ENCODE results near the gene ATL2. TPM values are rescaled to one million over a fixed set of nuclear protein-coding genes. Genes with fewer than 3 reads are reported as not detected.

The ATL2 gene
- total and polyA plus RNA-seq, 2 of the 8 experiments (the other 6 are each of a cell fraction or from before 2014, with no cell fraction given), result 38.8 to 84.6 TPM

GRCh38 chr2:38387887-38388286 is 10.8 kb upstream of the ATL2 start:
- no peak overlapping the region for H3K4me3 ChIP-seq (ENCODE audit: extremely low read depth in 1 of 4, insufficient read depth in 2 of 4, low read depth in 3 of 4, low read length in 4 of 4)
- no peak overlapping the region for H3K14ac ChIP-seq (ENCODE audit: insufficient read length)
- peaks cover 0 to 2% of the 10 kb centered on the region in 2 experiments for H4K20me1 ChIP-seq (replicated peaks in 1 of 2; ENCODE audit: control insufficient read depth in 1 of 2, insufficient read depth in 2 of 2, low read length in 2 of 2)
- no peaks in the 10 kb centered on the region for H3K79me2 ChIP-seq (ENCODE audit: control insufficient read depth in 1 of 2, insufficient read depth in 2 of 2, low read length in 2 of 2)
- no peaks in the 10 kb centered on the region; the same call in 1 of the 2 replicates for H3K23me2 ChIP-seq (ENCODE audit: low read depth, low read length)
- no peak overlapping the region for H3K27ac ChIP-seq (ENCODE audit: low read depth, low read length)
- no peak overlapping the region for H3K9ac ChIP-seq (replicated peaks in 1 of 4; ENCODE audit: extremely low read depth in 1 of 4, low read depth in 3 of 4, low read length in 3 of 4)
- no peak overlapping the region for H3K18ac ChIP-seq (ENCODE audit: extremely low read depth, low read length)
- H2BK12ac ChIP-seq (ENCODE audit: low read depth, low read length), result no peak overlapping the region
- no peaks in the 10 kb centered on the region for H3K9me3 ChIP-seq (ENCODE audit: insufficient read depth in 2 of 2, low read depth in 1 of 2, low read length in 1 of 2)
- H4K8ac ChIP-seq (ENCODE audit: extremely low read depth, insufficient read depth, low read length), result no peak overlapping the region
- no peaks in the 10 kb centered on the region for H3K36me3 ChIP-seq (ENCODE audit: control insufficient read depth in 2 of 4, insufficient read depth in 4 of 4, low read length in 3 of 4)
- no peak overlapping the region for H2AFZ ChIP-seq (ENCODE audit: low read length)
- FAIRE-seq, result no peak
- CTCF ChIA-PET (ENCODE audit: partially characterized antibody), result no interaction called here
- POLR2A ChIA-PET (ENCODE audit: partially characterized antibody), result interaction anchor here (0.7 to 1.0 kb wide), 2 partner anchors 11 to 463 kb away, joined by 4 read pairs; partner anchors contain the start of genes ATL2 and RMDN2
- no peaks in the 10 kb centered on the region for H3K79me1 ChIP-seq (ENCODE audit: low read depth, low read length)
- H2BK120ac ChIP-seq (replicated peaks; ENCODE audit: low read depth, low read length), result no peak overlapping the region
- DNase-seq (ENCODE audit: low read depth in 1 of 2, low spot score in 2 of 2), result no peak
- H3K4me1 ChIP-seq (replicated peaks in 1 of 4; ENCODE audit: control insufficient read depth in 3 of 4, insufficient read depth in 4 of 4, low read length in 3 of 4), result no peaks in the 10 kb centered on the region; a peak in 1 of 7 replicates
- WGBS, 2 experiments (ENCODE audit: extremely low coverage in 1 of 2, insufficient coverage in 1 of 2, insufficient read length in 1 of 2, insufficient replicate concordance in 2 of 2, low coverage in 1 of 2, low lambda C conversion rate in 2 of 2, missing lambda C conversion rate in 1 of 2), result 92% methylated on average over 4 of the region's 4 CpGs; no CpG with 5 or more reads in 1 of the 2 experiments
- no peaks in the 10 kb centered on the region for H3K27me3 ChIP-seq (replicated peaks in 1 of 4; ENCODE audit: control insufficient read depth in 3 of 4, extremely low read depth in 1 of 4, insufficient read depth in 3 of 4, low read length in 3 of 4)
- no peak overlapping the region for H3K23ac ChIP-seq (ENCODE audit: insufficient read length)
- H3K4me2 ChIP-seq (ENCODE audit: insufficient read depth in 1 of 2, low read depth in 2 of 2, low read length in 2 of 2), result no peak overlapping the region
- H3K56ac ChIP-seq (replicated peaks; ENCODE audit: insufficient read length, low read depth, low read length), result no peak overlapping the region
- H4K5ac ChIP-seq (ENCODE audit: insufficient read length, low read depth, low read length), result no peak overlapping the region
- no peak overlapping the region for H2AK5ac ChIP-seq (ENCODE audit: low read depth, low read length)
- H2BK20ac ChIP-seq (ENCODE audit: low read length), result no peak overlapping the region; the same call in 1 of the 2 replicates
- H3K4ac ChIP-seq (replicated peaks; ENCODE audit: insufficient read length, low read depth, low read length), result no peak overlapping the region
- H2BK5ac ChIP-seq (ENCODE audit: low read depth, low read length), result no peak overlapping the region
- H2BK15ac ChIP-seq (ENCODE audit: low read length), result no peak overlapping the region
- H4K91ac ChIP-seq (replicated peaks; ENCODE audit: insufficient read length, low read length), result no peak overlapping the region
- no peak for TF ChIP-seq NANOG (IDR thresholded peaks at IDR 0.05; ENCODE audit: insufficient read depth, low read depth, low read length, poor library complexity, severe bottlenecking)
- TF ChIP-seq MAFK (IDR thresholded peaks at IDR 0.05; ENCODE audit: low read depth, low read length), result no peak
- TF ChIP-seq HDAC2 (IDR thresholded peaks at IDR 0.05; ENCODE audit: borderline replicate concordance in 1 of 2, low read depth in 2 of 2, low read length in 2 of 2), result no peak
- no peak for TF ChIP-seq FOSL1 (IDR thresholded peaks at IDR 0.05; ENCODE audit: insufficient read depth, low read depth, low read length)
- no peak for TF ChIP-seq ATF2 (IDR thresholded peaks at IDR 0.05; ENCODE audit: low read length)
- TF ChIP-seq JUN (IDR thresholded peaks at IDR 0.05; ENCODE audit: low read depth, low read length), result no peak
- no peak for TF ChIP-seq BRCA1 (IDR thresholded peaks at IDR 0.05; ENCODE audit: low read depth, low read length)
- TF ChIP-seq ATF3 (IDR thresholded peaks at IDR 0.05; ENCODE audit: insufficient read depth, low read depth, low read length), result no peak
- no peak for TF ChIP-seq SP2 (IDR thresholded peaks at IDR 0.05; ENCODE audit: low read length)
- no peak for TF ChIP-seq GTF2F1 (IDR thresholded peaks at IDR 0.05; ENCODE audit: borderline replicate concordance, low read depth, low read length)
- no peak for TF ChIP-seq NRF1 (IDR thresholded peaks at IDR 0.05; ENCODE audit: low read depth, low read length)
- TF ChIP-seq CEBPB (IDR thresholded peaks at IDR 0.05; ENCODE audit: low read depth, low read length), result no peak

Data from H1 (cell line).